DMS79 (cell line): ENCODE data around the gene PRKCE.

Experiments used
- DNase-seq: peaks from one replicate; lab custom pipeline; 2025; lab: John Stamatoyannopoulos, UW

The PRKCE gene

DNA sequence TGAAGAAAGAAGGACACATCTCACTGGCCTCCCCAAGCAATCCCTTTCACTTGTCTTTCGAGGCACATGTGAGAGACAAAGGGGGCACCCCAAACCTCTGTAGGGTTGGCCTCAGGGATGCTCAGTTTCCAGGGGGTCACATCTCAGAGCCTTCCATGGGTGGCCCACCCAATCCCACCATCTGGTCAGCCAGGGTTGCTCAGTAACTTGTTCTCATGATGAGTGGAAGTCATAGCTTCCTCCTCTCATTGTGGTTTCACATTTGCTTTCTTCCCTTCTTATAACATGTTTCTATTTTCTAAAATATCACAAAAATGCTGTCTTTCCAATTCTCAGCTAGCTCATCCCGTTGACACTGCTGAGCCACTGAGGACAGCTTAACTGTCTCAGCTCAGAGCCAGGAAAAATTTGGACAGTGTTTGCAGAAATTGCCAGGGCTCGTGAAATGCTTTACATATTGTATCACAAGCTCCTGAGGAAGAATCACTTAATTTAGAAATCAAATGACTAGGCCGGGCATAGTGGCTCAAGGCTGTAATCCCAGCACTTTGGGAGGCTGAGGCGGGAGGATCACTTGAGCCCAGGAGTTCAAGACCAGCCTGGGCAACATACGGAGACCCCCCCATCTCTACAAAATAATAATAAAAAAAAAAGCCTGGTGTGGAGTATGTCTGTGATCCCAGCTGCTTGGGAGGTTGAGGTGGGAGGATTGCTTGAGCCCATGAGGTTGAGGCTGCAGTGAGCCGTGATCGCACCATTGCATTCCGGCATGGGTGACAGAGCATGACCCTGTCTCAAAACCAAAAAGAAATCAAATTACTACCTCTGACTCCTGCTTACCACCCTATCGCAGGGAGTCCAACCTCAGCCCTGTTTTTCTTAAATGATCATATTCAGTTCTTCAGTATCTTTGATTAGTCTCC lies 129.3 kb downstream of the PRKCE start:
- no peak for DNase-seq

DNA sequence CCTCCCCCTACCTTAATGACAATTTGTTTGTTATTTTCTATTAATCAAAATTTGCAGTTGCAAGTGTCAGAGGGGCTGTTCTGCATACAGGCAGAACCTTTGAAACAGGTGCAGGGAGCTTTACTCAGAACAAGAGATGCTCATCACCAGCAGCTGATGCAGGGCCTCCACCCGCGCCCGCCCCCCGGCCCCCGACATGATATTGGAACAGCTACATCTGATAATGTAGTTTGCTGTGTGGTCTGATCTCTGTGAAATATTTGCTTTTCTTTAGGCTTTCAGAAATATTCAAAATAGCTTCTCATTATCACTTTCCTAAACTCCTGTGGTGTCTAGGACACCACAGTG lies 130.0 kb downstream of the PRKCE start:
- DNase-seq = no peak

DNA sequence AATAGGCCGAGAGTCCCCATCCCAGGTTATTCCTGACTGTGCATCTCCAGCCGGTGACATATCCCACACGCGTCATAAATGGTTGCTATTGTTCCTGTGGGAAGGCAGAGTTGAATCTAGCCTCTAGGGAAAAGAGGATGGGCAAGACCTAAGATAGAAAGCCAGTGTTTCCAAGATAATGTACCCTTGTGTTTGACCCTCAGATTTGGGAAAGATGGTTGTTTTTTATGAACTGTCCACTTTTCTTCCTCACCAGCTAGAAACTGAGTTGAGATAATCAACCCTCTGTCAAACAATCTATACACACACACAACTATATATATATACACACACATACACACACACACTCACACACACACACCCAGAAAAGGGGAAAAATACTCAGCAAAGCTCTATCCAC lies 131.0 kb downstream of the PRKCE start:
- DNase-seq = no peak

DNA sequence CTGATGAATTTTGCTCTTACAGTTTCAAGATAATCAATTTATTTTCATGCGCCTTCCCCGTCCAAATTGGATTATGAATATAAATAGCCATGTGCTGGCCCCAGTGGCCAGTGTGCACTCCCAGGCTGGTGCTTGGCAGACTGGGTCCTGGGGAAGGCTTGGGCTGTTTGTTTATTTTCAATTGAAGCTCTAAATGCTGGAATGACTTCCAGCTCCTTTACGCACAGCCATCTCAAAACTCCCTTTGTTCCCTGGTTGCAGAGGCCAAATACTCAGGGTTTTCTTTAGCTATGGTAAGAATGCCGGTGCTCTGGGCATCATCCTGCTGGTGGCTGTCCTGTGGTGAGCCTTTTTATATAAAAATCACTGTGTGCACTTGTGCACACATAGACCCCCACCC lies 131.5 kb downstream of the PRKCE start:
- DNase-seq = no peak

DNA sequence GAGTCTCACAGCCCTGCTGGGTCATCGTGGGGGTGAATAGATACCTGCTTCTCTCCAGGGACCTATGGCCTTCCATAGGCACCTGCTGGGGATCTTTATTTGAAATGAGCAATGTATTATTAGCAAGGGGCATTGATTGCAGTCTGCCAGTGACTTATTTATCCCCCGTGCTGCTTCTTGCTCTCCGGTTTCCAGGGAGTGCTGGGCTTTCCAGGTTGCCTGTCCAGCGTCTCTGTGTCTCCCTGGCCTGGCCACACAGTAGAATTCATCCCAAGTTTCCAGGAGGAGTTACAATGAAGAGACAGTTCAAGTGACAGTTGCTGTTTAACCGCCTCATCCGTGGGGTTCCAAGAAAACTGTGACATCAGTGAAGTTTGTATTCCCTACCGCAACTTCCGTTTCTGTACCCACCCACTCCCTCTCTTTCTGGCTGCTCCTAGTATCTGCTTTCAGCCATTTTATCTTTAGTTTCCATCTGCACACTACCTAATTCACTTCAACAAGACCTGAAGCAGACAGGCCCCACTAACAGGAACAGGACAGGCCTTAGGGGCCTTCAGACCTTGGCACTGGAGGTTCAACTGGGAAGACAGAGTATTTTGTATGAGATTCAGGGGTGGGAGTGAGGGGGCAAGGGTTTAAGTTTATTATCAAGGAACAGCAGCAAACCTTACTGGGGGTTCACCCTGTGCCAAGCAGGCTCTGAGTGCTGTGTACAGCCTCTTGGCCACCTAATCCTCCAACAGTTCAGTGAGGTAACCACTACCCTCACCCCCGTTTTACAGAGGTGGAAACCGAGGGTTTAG lies 134.8 kb downstream of the PRKCE start:
- no peak for DNase-seq

DNA sequence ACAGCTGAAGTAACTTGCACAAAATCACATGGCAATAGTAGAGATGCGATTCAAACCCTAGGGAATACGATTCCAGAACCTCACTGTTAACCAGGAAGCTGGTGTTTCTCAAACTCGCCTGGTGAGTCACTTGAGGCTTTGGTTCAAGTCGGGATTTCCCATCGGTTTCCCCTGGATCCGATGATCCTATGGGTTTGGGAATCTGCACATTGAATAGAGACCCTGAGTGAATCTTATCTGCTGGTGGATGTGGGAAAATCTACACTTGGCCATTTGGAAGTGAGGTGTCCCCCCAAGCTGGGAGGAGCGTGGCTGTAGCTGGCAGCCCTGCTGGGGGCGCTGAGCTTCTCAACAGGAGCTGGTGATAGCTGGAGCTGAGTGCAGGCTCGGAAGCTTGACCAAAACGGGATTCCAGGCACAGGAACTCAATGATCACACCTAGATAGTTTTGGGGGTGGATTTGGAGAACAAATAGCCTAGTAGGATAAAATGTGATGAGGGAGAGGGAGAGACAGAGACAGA lies 135.4 kb downstream of the PRKCE start:
- no peak for DNase-seq

DNA sequence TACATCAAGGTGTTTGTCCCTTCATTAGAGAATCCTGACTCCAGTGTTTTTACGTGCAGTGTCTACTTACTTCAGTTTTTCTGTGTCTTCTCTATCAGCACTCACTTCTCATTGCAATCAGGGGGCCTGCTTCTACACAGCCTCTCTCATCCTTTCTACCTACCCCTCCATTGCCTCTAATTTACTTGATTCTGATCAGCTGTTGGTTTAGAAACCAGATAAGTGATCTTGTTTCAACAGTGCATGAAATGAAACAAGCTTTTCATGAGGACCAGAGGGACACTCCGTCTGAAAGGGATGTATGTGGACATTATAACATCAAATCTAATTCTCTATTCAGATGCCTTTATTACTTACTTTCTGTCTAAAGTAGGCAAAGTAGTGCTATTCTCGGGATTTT lies 136.9 kb downstream of the PRKCE start:
- DNase-seq = no peak

DNA sequence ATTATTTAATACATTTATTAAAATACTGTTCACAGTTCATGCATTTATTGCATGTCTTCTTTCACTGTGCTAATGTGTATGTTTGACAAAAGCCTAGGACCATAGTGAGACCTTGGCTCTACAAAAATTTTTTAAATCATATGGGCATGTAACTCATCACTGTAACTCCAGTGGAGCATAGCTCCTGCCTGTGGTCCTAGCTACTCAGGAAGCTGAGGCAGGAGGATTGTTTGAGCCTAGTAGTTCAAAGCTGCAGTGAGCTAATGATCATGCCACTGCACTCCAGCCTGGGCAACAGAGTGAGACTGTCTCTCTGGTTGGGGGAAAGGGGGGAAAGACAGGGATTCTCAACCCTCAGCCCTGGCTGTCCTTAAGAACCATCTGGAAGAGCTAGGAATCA lies 137.8 kb downstream of the PRKCE start:
- DNase-seq = no peak

DNA sequence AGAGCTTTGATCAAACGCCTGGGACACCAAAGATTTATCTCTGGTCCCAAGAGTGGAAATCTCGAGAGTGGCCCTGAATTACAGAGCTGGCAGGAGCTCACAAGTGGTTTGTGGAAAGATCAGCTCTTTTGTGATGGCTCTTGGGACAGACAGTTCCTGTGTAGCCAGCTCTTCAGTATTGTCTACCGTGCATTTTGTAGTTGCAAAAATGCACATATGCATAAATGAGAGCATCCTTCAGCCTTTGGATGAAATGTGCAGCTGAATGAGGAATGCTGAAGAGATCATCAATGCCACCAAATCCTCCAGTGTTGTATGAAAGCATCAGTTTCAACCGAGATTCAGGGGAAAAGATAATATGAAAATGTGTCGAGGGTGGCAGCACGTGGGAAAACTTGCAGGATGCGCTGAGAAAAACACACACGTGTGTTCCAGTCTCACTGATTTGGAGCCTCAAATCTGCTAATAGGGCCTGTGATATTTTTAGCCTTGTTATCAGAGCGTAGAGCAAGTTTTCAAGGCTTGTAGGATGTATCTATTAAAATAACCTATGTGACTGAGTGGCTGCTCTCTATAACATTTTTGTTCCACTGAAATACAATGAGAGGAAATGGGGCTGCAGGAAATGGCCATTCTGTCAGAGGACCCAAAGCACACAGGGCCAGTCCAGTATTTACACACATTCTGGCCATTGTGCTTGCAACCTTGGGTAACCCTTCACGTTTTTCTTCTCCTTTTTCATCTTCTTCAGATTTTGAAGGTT lies 138.7 kb downstream of the PRKCE start:
- no peak for DNase-seq

DNA sequence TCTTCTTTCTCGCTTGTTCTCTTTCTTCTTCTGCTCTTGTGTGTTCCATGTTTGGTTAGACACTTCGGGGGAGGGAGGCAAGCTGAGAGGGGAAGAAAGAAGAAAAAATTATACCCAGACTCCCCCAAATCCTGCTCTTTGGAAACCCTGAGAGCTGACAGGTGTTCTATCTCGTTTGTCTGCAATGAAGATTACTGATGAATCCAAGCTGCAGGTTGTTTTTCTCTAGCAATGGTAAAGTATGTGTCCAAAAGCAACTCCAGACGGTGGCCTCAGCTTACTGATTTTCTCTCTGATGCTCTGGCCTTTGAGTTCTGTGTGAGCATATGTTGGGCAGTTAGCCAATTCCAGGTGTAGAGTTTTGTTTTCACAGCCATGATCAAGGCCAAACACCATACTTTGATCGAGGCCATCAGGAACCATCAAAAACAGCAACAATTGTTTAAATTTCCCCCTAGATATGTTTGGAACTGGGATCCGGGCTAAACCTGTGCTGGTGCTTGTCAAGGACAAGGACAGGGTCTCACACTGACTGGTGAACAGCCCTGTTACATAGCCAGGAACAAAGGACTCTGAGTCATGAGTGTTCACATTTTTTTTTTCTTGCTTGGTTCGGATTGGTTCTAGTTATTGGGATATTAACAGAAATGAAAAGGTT lies 142.0 kb downstream of the PRKCE start:
- no peak for DNase-seq

DNA sequence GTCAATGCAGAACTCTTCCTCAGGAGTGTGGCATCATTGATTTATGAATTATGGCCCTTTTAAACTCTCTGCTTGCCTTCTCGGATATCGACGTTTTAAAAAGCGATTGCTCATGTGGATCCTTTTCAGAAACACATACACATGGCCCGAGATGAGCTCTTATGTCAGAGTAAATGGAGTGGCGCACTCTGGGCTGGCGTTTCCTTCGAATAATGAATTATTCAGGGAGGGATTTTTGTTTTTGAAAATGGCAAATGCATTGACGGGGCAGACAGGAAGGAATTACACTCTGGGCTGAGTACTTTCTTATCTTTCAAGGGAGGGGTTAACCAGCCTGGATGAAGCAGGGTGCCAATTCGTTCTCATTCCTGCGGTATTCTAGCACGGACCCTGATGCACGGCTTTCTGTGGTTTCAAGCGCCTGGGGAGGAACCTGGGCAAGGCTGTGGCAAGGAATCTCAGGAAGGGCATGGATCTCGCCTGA lies 142.7 kb downstream of the PRKCE start:
- peak; percentile 13 for DNase-seq

DNA sequence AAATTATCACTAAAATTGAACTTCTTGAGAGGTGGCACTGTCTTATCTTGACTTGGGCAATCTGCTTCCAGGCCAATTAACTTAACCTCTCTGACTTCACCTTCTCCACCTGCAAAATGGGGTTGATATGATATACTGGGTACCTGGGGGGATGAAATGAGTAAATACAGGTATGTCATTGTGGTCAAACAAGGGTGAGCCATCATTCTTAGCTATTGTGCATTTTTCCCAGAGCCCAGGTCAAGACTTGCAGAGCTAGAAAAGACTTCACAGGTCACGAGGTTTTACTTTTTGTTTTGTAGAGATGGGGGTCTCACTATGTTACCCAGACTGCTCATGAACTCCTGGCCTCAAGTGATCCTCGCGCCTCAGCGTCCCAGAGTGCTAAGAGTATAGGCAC lies 145.0 kb downstream of the PRKCE start:
- no peak for DNase-seq

DNA sequence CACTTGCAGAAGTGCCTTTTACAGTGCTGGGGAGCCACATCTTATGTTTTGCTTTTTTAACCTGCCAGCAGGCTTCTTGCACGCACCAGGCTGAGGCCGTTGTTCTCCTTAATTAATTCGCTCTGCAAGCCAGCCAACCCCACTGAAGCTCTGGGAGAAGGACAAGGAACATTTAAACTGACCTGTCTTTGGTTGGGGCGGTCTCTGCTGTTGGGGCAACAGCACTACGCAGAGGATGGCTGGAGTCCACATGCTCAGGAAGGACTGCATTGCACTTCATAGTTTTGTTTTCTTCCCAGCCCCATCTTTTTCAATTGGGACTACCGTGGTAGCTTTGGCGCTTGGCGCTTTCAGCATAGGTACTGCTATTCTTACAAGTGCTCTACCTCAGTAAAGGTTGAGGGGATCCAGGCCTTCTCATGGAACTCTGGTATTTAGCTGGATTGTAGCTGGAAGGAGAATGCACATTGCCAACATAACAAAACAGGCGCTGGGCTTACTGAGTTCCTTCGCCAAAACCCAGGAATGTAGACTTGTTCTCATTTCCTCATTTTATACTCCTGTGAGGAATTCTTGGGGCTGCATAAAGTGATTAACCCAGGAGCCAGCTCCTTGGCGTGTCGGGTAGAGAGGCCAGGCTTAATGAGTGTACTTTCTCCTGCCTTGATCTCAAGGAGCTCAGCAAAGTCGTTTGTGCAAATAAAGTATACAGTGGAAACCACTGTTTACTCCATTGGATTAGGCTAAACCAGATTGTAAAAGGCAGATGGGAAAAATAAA lies 146.2 kb downstream of the PRKCE start:
- DNase-seq = no peak

DNA sequence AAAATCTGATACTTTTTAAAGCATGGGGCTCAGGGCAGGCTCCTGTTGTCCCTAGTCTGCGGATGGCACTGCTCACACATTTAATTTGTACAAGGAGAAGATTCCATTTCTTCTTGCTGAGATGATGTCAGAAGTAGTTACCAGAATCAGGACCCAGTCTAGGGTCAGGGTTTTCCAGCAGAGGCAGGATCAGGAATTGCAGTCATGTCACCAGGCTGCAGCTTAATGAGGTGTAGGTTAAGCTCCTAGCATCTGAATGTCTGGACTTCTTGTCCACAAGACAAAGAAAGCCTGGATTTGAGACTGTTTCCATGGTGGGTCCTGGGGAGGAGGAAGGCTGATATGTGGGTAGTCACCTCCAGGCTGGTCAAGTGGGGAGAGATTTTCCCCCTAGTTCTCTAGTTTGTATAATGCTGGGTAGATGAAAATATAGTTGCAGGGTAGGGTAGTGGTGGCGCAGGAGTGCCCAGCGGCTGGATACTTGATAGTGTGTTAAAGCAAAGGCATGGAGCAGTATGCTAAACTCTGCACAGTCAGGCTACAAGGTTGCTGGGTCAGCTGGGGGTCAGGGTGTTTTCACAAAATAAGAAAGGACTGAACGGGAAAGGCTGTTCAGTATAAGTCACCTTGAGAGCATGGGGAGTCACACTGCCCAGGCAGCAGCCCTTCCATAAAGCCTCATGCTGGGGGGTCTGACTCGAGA lies 148.4 kb downstream of the PRKCE start:
- DNase-seq = no peak

DNA sequence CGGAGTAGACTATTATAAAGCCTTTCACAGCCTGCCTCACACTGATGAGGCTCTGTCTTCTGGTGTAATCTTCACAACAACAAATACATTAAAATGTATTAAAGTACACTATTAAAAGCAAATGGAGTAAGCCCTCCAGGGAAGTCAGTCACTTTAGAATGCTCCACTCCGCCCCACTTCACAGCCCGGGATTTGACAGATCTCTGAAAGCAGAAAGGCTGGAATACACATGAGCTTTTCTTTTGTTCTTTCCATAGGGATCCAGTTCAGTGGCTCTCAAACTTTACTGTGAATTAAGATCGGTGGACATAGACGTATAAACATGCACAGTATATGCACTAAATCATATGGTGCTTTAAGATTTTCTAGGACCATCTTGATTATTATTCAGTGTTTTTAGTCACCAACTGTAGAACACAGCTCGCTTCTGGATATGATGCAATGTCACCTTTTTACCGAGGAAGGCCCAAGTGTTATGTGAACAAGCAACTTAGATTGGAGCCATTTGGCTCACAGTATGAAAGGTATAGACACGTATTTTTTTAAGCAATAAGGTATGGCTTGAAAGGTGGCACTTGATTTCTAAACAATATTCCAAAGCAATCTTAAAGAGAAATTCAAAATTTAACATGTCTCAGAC lies 151.1 kb downstream of the PRKCE start:
- DNase-seq = no peak

DNA sequence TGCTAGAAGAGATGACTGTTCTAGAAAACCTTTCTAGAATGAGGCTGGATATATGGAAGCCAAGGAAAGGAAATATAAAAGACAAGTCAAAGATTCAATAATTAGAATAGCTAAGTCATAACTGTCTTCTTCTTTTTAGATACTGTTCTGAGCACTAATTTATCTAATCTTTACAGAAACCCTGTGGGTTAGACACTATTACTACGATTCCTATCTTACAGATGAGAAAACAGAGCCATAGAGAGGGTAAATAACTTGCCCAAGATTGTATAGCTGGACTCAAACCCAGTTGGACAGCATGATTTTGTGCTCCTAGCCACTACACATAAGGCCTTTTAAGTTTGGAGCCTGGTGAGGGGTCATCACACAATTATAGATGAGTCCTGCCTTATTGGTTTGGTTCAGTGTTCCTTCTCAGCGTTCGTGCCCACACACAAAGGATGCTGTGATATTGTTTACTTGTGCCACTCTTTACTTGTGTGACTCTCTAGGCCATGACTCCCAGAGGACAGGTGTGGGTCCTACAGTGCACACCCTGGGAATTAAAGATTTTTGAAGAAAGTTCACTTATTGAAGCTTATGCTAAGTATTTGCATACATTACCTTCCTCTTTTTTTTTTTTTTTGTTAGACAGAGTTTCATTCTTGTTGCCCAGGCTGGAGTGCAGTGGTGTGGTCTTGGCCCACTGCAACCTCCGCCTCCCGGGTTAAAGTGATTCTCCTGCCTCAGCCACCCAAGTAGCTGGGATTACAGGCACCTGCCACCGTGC lies 153.7 kb downstream of the PRKCE start:
- no peak for DNase-seq

DNA sequence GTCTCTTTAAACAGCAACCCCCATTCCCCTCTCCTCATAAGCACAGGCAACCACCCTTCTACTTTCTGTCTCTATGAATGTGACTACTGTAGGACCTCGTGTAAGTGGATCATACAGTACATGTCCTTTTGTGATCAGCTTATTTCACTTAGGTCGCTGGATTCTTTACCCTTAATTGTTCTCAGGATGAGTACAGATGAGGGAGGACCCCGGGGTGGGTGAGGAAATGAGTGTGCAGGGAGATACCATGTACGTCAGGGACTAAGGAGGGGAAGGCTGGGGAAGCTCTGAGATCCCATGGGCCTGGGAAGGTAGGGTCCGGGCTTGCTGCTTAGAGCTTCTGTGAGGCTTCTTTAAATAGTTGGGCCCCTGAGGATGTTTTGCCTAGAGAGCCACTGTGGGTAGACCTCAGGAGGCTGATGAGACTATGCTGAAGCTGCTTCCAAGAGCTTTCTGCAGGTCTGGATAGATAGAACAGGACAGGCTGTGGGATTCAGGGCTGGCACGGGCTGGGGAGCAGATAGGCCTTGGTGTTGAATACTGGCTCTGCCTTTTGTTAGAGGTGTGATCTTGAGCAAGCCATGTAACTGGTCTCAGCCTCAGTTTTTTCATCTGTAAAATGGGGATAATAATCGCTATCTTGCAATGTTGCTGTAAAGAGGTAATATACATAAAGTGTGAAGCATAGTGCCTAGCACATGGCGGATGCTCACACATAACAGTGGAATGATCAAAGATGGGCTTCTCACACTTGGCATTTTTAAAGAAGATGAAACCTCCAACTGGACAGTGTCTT lies 155.3 kb downstream of the PRKCE start:
- DNase-seq = no peak

DNA sequence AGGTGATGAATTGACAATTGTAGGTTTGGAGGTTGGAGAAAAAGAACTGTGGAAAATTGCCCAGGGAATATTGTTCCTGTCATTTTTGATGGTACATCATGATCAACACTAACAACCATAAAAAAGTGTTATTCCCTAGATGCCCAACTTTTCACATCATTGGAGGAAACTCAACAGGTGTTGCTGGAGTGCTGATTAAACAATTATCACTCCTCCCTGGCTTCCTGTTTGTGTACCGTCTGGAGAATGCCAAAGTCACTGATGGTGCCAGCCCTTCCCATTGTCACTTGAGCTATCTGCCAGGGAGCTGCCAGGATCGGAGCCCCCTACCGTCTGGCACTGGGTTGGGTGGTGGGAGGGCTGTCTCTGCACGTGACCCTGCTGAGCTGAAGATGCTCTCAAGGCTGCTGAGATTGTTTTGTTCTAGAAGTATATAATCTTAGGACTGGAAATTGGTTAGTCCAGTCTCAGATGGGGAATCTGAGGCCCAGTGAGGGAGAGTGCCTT lies 156.9 kb downstream of the PRKCE start:
- no peak for DNase-seq
